Effector CD8-positive, alpha-beta T cell (primary cell): ENCODE results near the gene MID2.
"Not testable (repeated sequence)": the region's sequence is repeated elsewhere in the genome, so short reads cannot be mapped to it uniquely, and the experiment has no call there.

Source experiments
- DNase-seq: peaks from one replicate; lab custom pipeline; 2025; lab: John Stamatoyannopoulos, UW

Gene MID2

DNA sequence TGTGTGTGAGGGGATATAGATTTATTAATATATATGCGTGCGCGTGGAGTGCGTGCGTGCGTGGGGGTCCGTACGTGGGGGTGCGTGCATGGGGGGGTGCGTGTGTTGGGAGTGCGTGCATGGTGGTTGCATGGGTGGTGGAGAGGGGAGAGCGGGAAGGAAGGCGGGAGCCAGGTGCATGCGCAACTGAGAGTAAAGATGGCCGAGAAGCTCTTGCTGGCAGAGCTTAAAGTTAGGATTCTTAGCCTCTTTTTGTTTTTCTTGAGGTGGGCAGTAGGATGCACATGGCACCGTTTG is 110.7 kb downstream of the MID2 start:
- DNase-seq = no peak

DNA sequence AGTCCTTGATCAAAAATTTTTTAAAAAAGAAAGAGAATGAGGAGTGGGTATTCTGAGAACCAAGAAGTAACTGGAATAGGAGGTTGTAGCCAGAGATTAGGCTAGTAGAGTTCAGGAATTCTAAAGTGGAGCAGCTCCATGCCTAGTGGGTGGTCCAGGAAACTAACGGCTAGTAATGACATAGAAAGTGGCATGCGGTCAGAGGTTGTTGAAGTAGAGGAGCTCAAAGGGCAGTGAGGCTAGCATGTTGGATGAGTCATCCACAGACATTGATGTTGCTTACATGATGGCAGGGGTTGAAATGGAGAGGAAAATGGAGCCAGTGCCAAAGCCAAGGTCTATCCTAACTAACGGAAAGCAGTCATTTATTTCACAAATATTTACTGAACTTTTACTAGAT is 114.4 kb downstream of the MID2 start:
- DNase-seq = no peak

GRCh38 chrX:107955337-107955736 is 129.7 kb downstream of the MID2 start:
- DNase-seq = not testable (repeated sequence)

- DNase-seq = no peak
Observed at GRCh38 chrX:107968623-107969022, 143.0 kb downstream of the MID2 start.

- DNase-seq = no peak
Observed at GRCh38 chrX:107970073-107970472, 144.4 kb downstream of the MID2 start.

GRCh38 chrX:107971636-107972035 is 146.0 kb downstream of the MID2 start:
- no peak for DNase-seq
